HG02938 (cell line): ENCODE data around the gene PSMD3.
"Not testable (repeated sequence)": the region's sequence is repeated elsewhere in the genome, so short reads cannot be mapped to it uniquely, and the experiment has no call there.

ENCODE experiments used
- ATAC-seq: cut with Tn5 transposase; IDR thresholded peaks from one replicate; pipeline ENCODE4 v1.9.1; 2021; ENCODE audit warnings: mild to moderate bottlenecking, moderate library complexity; ENCODE audit not compliant: unreplicated experiment

The PSMD3 gene

GRCh38 chr17:39980351-39981206 is at the start of gene PSMD3:
PSMD3 (plus strand) TSS chr17:39980807; CDS start chr17:39980971, 164 bp downstream.
- peak; percentile 90 for ATAC-seq

- ATAC-seq: no peak
These were observed 46.7 kb upstream of the PSMD3 start for GRCh38 chr17:39933912-39934311.

GRCh38 chr17:39934324-39934723 is 46.3 kb upstream of the PSMD3 start:
- no peak for ATAC-seq

GRCh38 chr17:39935909-39936308 is 44.7 kb upstream of the PSMD3 start:
- no peak for ATAC-seq

GRCh38 chr17:39937447-39937846 is 43.2 kb upstream of the PSMD3 start:
- ATAC-seq: no peak

- no peak for ATAC-seq
These were observed 42.3 kb upstream of the PSMD3 start for GRCh38 chr17:39938140-39938869.

- no peak for ATAC-seq
These were observed 41.5 kb upstream of the PSMD3 start for GRCh38 chr17:39939106-39939505.

- no peak for ATAC-seq
These were observed 40.8 kb upstream of the PSMD3 start for GRCh38 chr17:39939588-39940419.

GRCh38 chr17:39943702-39944392 is 36.8 kb upstream of the PSMD3 start:
- no peak for ATAC-seq

GRCh38 chr17:39944393-39944711 is 36.3 kb upstream of the PSMD3 start:
- ATAC-seq: no peak

GRCh38 chr17:39946551-39947330 is 33.9 kb upstream of the PSMD3 start:
- no peak for ATAC-seq

GRCh38 chr17:39948489-39948828 is 32.1 kb upstream of the PSMD3 start:
- not testable (repeated sequence) for ATAC-seq

- no peak for ATAC-seq
These were observed 31.6 kb upstream of the PSMD3 start for GRCh38 chr17:39949028-39949427.

- ATAC-seq: no peak
These were observed 29.7 kb upstream of the PSMD3 start for GRCh38 chr17:39950871-39951348.

GRCh38 chr17:39951924-39952679 is 28.5 kb upstream of the PSMD3 start:
- ATAC-seq: peak; percentile 4

- peak; percentile 79 for ATAC-seq
These were observed 27.7 kb upstream of the PSMD3 start for GRCh38 chr17:39952680-39953470.

- ATAC-seq: no peak
These were observed 27.1 kb upstream of the PSMD3 start for GRCh38 chr17:39953471-39953888.

- no peak for ATAC-seq
These were observed 25.7 kb upstream of the PSMD3 start for GRCh38 chr17:39954876-39955275.
